GM12892 (cell line): ENCODE data around the gene HSPA1L.

Experiments used
- DNase-seq: peaks from one replicate; pipeline ENCODE4 v3.0.0; 2011; ENCODE audit not compliant: insufficient read length
- FAIRE-seq: peaks from 2 replicates; lab custom pipeline; 2011; peaks lifted over from hg19 to GRCh38; lab: Jason Lieb, UNC
- POLR2A ChIP-seq: IDR thresholded peaks from 2 replicates; pipeline ENCODE4 v1.6.1; 2011; ENCODE audit warnings: low read depth, low read length, control low read depth
- POLR2AphosphoS5 ChIP-seq: IDR thresholded peaks from 2 replicates; pipeline ENCODE4 v1.6.1; 2011; ENCODE audit warnings: low read depth, low read length, control low read depth
- TAF1 ChIP-seq: IDR thresholded peaks from 2 replicates; pipeline ENCODE4 v1.6.1; 2011; ENCODE audit warnings: low read depth, mild to moderate bottlenecking, control low read depth, low read length, borderline replicate concordance

HSPA1L gene

GRCh38 chr6:31762356-31762755 lies 52.7 kb downstream of the HSPA1L start, which contains the start of gene SAPCD1:
Gene SAPCD1 (plus strand): TSS chr6:31762656. CDS start chr6:31763055, 399 bp downstream.
- DNase-seq (no peak), FAIRE-seq (no peak)
- TF ChIP-seq POLR2A (no peak), POLR2AphosphoS5 (no peak), TAF1 (no peak)

- FAIRE-seq, result no peak
Measured at GRCh38 chr6:31761343-31761742, 53.7 kb downstream of the HSPA1L start.

DNA sequence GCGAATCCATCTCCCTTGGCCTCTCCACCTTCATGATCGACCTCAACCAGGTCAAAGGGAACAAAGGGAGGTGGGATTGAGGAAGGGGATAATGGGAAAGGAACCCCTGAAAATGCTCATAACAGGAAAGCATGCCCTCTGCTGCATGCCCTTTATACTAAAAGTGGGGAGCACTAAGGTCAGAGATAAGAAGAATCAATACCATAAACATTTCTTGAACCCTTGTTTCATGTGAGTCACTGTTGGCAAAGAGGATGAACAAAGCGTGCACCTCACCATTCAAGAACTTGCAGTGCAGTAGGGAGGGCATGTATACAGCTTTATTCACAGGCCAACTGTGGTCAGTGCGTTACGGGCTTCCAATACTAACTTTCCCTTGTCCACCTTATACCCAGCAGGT lies 54.3 kb downstream of the HSPA1L start:
- FAIRE-seq (no peak), DNase-seq (no peak)
- no peak for TF ChIP-seq POLR2A
- TF ChIP-seq TAF1, result no peak
- no peak for TF ChIP-seq POLR2AphosphoS5

More at GRCh38 chr6:31761343-31761742, 53.7 kb downstream of the HSPA1L start:
- TF ChIP-seq POLR2AphosphoS5 (no peak), TAF1 (no peak), POLR2A (no peak)
- DNase-seq, result no peak
